GM23338 (cell line): ENCODE measurements around the gene CDH4.

Source experiments
- CREB1 ChIP-seq: fragments of 250-450 bp; sonication (Bioruptor Pico); IDR thresholded peaks from 2 replicates; pipeline ENCODE4 v1.5.0; 2020; ENCODE audit warnings: low read depth, mild to moderate bottlenecking, moderate library complexity
- EZH2phosphoT487 ChIP-seq: fragments of 200-600 bp; sonication (generic); IDR thresholded peaks from one replicate; pipeline ENCODE4 v1.8.1; 2018; ENCODE audit warnings: antibody characterized with exemption; ENCODE audit not compliant: unreplicated experiment
- TF ChIP-seq, protein P1 (sequence below), 2 experiments: fragments of 200-600 bp in 1 of 2; sonication (generic) in 1 of 2; conservative IDR thresholded peaks; 2 replicates each; pipeline versions ENCODE4 v1.5.1 to v1.6.1; 2016 to 2017; ENCODE audit warnings: antibody characterized with exemption in 2 of 2, low read depth in 2 of 2, mild to moderate bottlenecking in 2 of 2, moderate library complexity in 1 of 2

DNA sequence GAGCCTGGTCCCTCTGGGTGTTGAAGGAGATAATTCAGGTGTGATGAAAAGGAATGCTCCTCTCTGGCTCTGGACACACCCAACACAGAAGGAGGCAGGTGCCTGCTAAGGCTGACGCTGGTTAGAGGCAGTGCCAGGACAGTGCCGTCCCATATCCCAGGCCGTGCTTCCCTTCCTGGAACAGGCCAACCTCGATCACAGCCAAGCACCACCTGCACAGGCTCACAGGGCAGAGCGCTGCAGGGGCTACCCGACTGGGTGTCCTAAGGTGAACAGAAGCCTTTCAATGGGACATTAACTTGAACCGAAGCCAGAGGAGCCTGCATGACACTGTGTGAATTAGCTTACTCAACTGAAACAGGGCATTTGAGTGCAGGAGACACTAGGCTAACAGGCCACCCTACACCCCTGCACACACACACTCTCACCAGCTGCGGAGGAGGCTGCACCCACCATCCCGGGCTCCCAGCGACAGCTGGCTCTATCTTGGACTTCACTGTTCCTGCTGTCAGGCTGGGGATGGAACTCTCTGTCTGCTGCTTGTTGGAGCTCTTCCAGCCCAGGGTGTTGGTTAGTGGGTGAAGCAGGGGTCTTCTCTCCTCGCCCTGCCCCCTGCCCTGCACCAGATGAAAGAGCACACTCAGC lies 466.4 kb downstream of the CDH4 start:
- TF ChIP-seq, protein P1, sequence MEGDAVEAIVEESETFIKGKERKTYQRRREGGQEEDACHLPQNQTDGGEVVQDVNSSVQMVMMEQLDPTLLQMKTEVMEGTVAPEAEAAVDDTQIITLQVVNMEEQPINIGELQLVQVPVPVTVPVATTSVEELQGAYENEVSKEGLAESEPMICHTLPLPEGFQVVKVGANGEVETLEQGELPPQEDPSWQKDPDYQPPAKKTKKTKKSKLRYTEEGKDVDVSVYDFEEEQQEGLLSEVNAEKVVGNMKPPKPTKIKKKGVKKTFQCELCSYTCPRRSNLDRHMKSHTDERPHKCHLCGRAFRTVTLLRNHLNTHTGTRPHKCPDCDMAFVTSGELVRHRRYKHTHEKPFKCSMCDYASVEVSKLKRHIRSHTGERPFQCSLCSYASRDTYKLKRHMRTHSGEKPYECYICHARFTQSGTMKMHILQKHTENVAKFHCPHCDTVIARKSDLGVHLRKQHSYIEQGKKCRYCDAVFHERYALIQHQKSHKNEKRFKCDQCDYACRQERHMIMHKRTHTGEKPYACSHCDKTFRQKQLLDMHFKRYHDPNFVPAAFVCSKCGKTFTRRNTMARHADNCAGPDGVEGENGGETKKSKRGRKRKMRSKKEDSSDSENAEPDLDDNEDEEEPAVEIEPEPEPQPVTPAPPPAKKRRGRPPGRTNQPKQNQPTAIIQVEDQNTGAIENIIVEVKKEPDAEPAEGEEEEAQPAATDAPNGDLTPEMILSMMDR (conservative IDR thresholded peaks at IDR 0.05; ENCODE audit: low read depth in 2 of 2) = no peak
- no peak for TF ChIP-seq EZH2phosphoT487
- no peak for TF ChIP-seq CREB1
